ENCODE data around the gene AWAT1.
"Not testable (repeated sequence)": the region's sequence is repeated elsewhere in the genome, so short reads cannot be mapped to it uniquely, and the experiment has no call there.

AWAT1 gene

GRCh38 chrX:70262952-70263567, 28.6 kb downstream of the AWAT1 start:
- DNase-seq (ENCODE audit: low spot score), result peak; percentile 67

GRCh38 chrX:70264784-70265183, 30.3 kb downstream of the AWAT1 start:
- no peak for DNase-seq (ENCODE audit: low spot score)

DNA sequence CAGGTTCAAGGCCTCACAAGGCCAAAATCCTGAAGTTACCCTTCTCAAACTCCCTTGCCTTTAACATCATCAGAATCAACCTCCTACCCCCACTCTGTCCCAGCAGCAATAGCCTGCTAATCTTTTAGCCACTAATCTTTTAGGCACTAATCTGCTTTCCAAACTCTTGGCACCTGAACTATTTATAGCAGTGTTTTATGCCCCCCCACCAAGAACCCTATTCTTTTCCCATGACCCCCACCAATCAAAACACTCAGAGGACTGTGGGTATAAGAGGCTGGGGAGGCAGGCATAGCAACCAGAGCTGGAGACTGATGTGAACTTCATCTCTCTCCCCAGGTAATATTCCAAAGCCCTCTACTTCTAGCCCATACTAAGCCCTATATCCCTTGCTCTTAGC, 33.6 kb downstream of the AWAT1 start, which contains the start of gene ARR3:
Gene ARR3, plus strand, starts transcription at position 301 of the 400 bp plus-strand sequence. CDS start 1,052 bp downstream, outside the sequence.
- DNase-seq (ENCODE audit: low spot score), result no peak

GRCh38 chrX:70274029-70274428, 39.6 kb downstream of the AWAT1 start:
- not testable (repeated sequence) for DNase-seq (ENCODE audit: low spot score)

DNA sequence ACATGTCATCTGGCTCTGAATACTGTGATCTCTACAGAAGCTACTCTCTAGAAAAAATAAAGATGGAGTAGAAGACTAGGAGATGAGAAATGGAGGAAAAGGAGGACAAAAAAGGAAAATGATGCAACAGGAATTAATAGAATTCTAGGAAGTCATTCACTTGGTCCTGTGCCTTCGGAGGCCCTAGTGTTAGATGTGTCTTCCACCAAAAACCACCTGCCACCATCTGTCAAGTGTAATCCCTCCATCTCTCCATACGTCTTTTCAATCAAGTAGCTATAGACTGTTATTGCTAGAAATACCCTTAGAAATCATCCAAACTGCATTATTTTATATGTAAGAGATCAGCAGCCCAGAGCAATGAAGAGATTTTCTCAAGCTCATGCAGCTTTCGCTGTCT, 44.6 kb downstream of the AWAT1 start:
- DNase-seq (ENCODE audit: low spot score), result no peak

- DNase-seq (ENCODE audit: low spot score), result no peak
These were observed 46.1 kb downstream of the AWAT1 start for GRCh38 chrX:70280573-70280972.

GRCh38 chrX:70281951-70282350, 47.5 kb downstream of the AWAT1 start, which contains the start of gene RAB41:
TSS of gene RAB41 (plus strand) at chrX:70282172. CDS start at chrX:70282218, 46 bp downstream.
- no peak for DNase-seq (ENCODE audit: low spot score)

DNA sequence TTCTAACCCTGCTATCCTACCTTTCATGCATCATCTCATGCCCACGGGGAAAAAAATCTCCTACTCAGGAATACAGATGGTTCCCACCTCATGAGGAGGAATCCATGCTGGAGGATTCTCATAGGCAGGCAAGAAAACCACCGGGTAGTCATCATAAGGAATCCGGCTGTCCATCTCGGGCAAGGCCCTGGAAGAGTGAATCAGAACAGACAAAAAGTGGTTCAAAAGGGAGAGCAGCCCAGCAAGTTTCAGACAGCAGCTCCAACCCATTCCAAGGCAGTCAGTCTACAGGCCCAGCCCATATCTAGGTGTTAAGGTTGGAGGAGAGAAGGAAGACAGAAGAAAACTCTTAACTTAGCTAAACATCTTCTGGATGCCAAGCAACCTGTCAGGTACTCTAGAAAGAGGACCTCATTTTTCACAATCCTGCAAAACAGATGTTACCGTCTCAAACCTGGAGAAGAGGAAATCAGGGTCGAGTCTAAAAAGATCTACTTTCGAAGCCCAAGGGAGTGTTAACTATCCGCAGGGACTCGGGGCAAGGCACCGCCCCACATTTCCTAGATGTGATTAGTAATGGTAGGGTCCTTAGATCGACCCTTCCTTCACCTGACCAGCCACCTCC, 54.8 kb downstream of the AWAT1 start:
- DNase-seq (ENCODE audit: low spot score), result peak; percentile 16
